Natural killer cell treated with Interleukin-12 subunit alpha and Interleukin-12 subunit beta and Interleukin-15 and Interleukin-18, amount 100 ng/mL, for 72 hours (primary cell): ENCODE results near the gene PHLDB2. TPM values are rescaled to one million over a fixed set of nuclear protein-coding genes. Genes with fewer than 3 reads are reported as not detected.

ENCODE experiments used
- ATAC-seq, 2 donors: fragments of 150-1000 bp; cut with Tn5 transposase in 1 of 2; sonication (Bioruptor Pico), chemical (Tn5 transposase) in 1 of 2; 2 replicates each; pipeline ENCODE4 v1.10.0; 2021
- DNase-seq: peaks from one replicate; pipeline ENCODE4 v3.0.0; 2022; ENCODE audit warnings: low spot score
- H3K27ac Mint-ChIP-seq, 2 donors: 1 replicate in 1 of 2; 2 replicates in 1 of 2; pipeline ENCODE4 v1.8.0; 2022; ENCODE audit warnings: mixed read lengths in 2 of 2, mild to moderate bottlenecking in 1 of 2, moderate library complexity in 1 of 2
- H3K27me3 Mint-ChIP-seq, 2 donors: 1 replicate in 1 of 2; 2 replicates in 1 of 2; pipeline ENCODE4 v1.8.0; 2022; ENCODE audit warnings: mixed read lengths in 2 of 2
- H3K36me3 Mint-ChIP-seq: one replicate; pipeline ENCODE4 v1.8.0; 2022; ENCODE audit warnings: mixed read lengths
- H3K4me1 Mint-ChIP-seq, 2 donors: 1 replicate in 1 of 2; 2 replicates in 1 of 2; pipeline ENCODE4 v1.8.0; 2022; ENCODE audit warnings: low read depth in 2 of 2, mixed read lengths in 2 of 2, mild to moderate bottlenecking in 1 of 2
- H3K4me3 Mint-ChIP-seq: one replicate; pipeline ENCODE4 v1.8.0; 2022; ENCODE audit warnings: mixed read lengths
- H3K9me3 Mint-ChIP-seq: 2 replicates; pipeline ENCODE4 v1.8.0; 2022; ENCODE audit warnings: mixed read lengths
- total RNA-seq, 2 donors: library from RNA; stranded (reverse); gene quantifications; one replicate each; pipeline ENCODE4 v1.2.3, GENCODE V29; 2022

PHLDB2 gene
- total RNA-seq, 2 donors from 2014 or later: 12.2 to 13.6 TPM

- ATAC-seq (no peak), DNase-seq (no peak)
- H3K36me3 Mint-ChIP-seq: no peaks in the 10 kb centered on the region
- peak overlapping the region in 1 of 2 donors; percentile 36 for H3K27ac Mint-ChIP-seq
- no peaks in the 10 kb centered on the region for H3K9me3 Mint-ChIP-seq
- no peak overlapping the region for H3K4me3 Mint-ChIP-seq
- H3K27me3 Mint-ChIP-seq: no peaks in the 10 kb centered on the region
- peaks cover 0 to 24% of the 10 kb centered on the region in 2 donors for H3K4me1 Mint-ChIP-seq
These were observed 15.2 kb downstream of the PHLDB2 start for GRCh38 chr3:111874177-111874820.

- Mint-ChIP-seq H3K36me3 (peaks cover 5% of the 10 kb centered on the region), H3K9me3 (no peaks in the 10 kb centered on the region), H3K27me3 (no peaks in the 10 kb centered on the region), H3K27ac (no peak overlapping the region), H3K4me1 (peaks cover 22 to 23% of the 10 kb centered on the region in 2 donors), H3K4me3 (no peak overlapping the region)
- ATAC-seq (no peak), DNase-seq (no peak)
These were observed 22.4 kb downstream of the PHLDB2 start for GRCh38 chr3:111881480-111881879.

- ATAC-seq (no peak), DNase-seq (no peak)
- Mint-ChIP-seq H3K9me3 (no peaks in the 10 kb centered on the region), H3K27ac (peak overlapping the region; percentile 35 to 90), H3K27me3 (no peaks in the 10 kb centered on the region), H3K4me1 (peaks cover 22 to 23% of the 10 kb centered on the region in 2 donors), H3K36me3 (peaks cover 5% of the 10 kb centered on the region), H3K4me3 (peak overlapping the region; percentile 33)
These were observed 23.1 kb downstream of the PHLDB2 start for GRCh38 chr3:111882194-111882593.

GRCh38 chr3:111882799-111883198 lies 23.7 kb downstream of the PHLDB2 start:
- H3K4me1 Mint-ChIP-seq: peaks cover 22 to 23% of the 10 kb centered on the region in 2 donors
- peaks cover 5% of the 10 kb centered on the region for H3K36me3 Mint-ChIP-seq
- DNase-seq (no peak), ATAC-seq (peak; percentile 82)
- peak overlapping the region; percentile 33 for H3K4me3 Mint-ChIP-seq
- H3K27ac Mint-ChIP-seq: peak overlapping the region; percentile 35 to 90
- H3K9me3 Mint-ChIP-seq: no peaks in the 10 kb centered on the region
- H3K27me3 Mint-ChIP-seq: no peaks in the 10 kb centered on the region

- no peak overlapping the region for H3K4me3 Mint-ChIP-seq
- DNase-seq (no peak), ATAC-seq (no peak)
- H3K4me1 Mint-ChIP-seq: peaks cover 19 to 22% of the 10 kb centered on the region in 2 donors
- H3K27ac Mint-ChIP-seq: peak overlapping the region in 1 of 2 donors; percentile 40
- no peaks in the 10 kb centered on the region for H3K27me3 Mint-ChIP-seq
- peaks cover 5% of the 10 kb centered on the region for H3K36me3 Mint-ChIP-seq
- H3K9me3 Mint-ChIP-seq: no peaks in the 10 kb centered on the region
These were observed 25.4 kb downstream of the PHLDB2 start for GRCh38 chr3:111884411-111885018.

- Mint-ChIP-seq H3K9me3 (no peaks in the 10 kb centered on the region), H3K4me1 (peaks cover 23 to 28% of the 10 kb centered on the region in 2 donors), H3K27ac (peak overlapping the region in 1 of 2 donors; percentile 40), H3K27me3 (no peaks in the 10 kb centered on the region), H3K4me3 (no peak overlapping the region), H3K36me3 (peaks cover 5% of the 10 kb centered on the region)
- ATAC-seq (no peak), DNase-seq (no peak)
These were observed 26.5 kb downstream of the PHLDB2 start for GRCh38 chr3:111885578-111885977.

GRCh38 chr3:111890051-111890580 lies 31.1 kb downstream of the PHLDB2 start:
- H3K9me3 Mint-ChIP-seq: no peaks in the 10 kb centered on the region
- H3K4me1 Mint-ChIP-seq: peaks cover 6 to 10% of the 10 kb centered on the region in 2 donors
- DNase-seq: no peak
- H3K27ac Mint-ChIP-seq: peak overlapping the region in 1 of 2 donors; percentile 71
- H3K4me3 Mint-ChIP-seq: no peak overlapping the region
- ATAC-seq: no peak
- peaks cover 1% of the 10 kb centered on the region for H3K36me3 Mint-ChIP-seq
- H3K27me3 Mint-ChIP-seq: no peaks in the 10 kb centered on the region

GRCh38 chr3:111892070-111892469 lies 33.0 kb downstream of the PHLDB2 start:
- Mint-ChIP-seq H3K27ac (no peak overlapping the region), H3K27me3 (no peaks in the 10 kb centered on the region), H3K36me3 (no peaks in the 10 kb centered on the region), H3K4me1 (peaks cover 6 to 10% of the 10 kb centered on the region in 2 donors), H3K4me3 (no peak overlapping the region), H3K9me3 (no peaks in the 10 kb centered on the region)
- DNase-seq: no peak
- no peak for ATAC-seq

GRCh38 chr3:111895071-111895470 lies 36.0 kb downstream of the PHLDB2 start:
- H3K27ac Mint-ChIP-seq: peak overlapping the region in 1 of 2 donors; percentile 66
- no peak for ATAC-seq

GRCh38 chr3:111899966-111900365 lies 40.9 kb downstream of the PHLDB2 start:
- no peak overlapping the region for H3K4me3 Mint-ChIP-seq
- H3K27ac Mint-ChIP-seq: peak overlapping the region in 1 of 2 donors; percentile 8

More at GRCh38 chr3:111895071-111895470, 36.0 kb downstream of the PHLDB2 start:
- H3K36me3 Mint-ChIP-seq: no peaks in the 10 kb centered on the region
- H3K4me1 Mint-ChIP-seq: peaks cover 11 to 12% of the 10 kb centered on the region in 2 donors
- no peak for DNase-seq
- H3K9me3 Mint-ChIP-seq: no peaks in the 10 kb centered on the region
- no peaks in the 10 kb centered on the region for H3K27me3 Mint-ChIP-seq
- no peak overlapping the region for H3K4me3 Mint-ChIP-seq

GRCh38 chr3:111901637-111902036 lies 42.6 kb downstream of the PHLDB2 start:
- Mint-ChIP-seq H3K4me1 (peaks cover 17 to 19% of the 10 kb centered on the region in 2 donors), H3K27me3 (no peaks in the 10 kb centered on the region), H3K4me3 (no peak overlapping the region), H3K9me3 (no peaks in the 10 kb centered on the region), H3K27ac (no peak overlapping the region), H3K36me3 (no peaks in the 10 kb centered on the region)
- DNase-seq (no peak), ATAC-seq (no peak)

More at GRCh38 chr3:111899966-111900365, 40.9 kb downstream of the PHLDB2 start:
- DNase-seq: no peak
- Mint-ChIP-seq H3K9me3 (no peaks in the 10 kb centered on the region), H3K36me3 (no peaks in the 10 kb centered on the region), H3K27me3 (no peaks in the 10 kb centered on the region), H3K4me1 (peaks cover 15 to 17% of the 10 kb centered on the region in 2 donors)
- no peak for ATAC-seq

GRCh38 chr3:111902534-111902933 lies 43.5 kb downstream of the PHLDB2 start:
- Mint-ChIP-seq H3K4me3 (no peak overlapping the region), H3K9me3 (no peaks in the 10 kb centered on the region), H3K27ac (no peak overlapping the region), H3K4me1 (peaks cover 17 to 19% of the 10 kb centered on the region in 2 donors), H3K27me3 (no peaks in the 10 kb centered on the region), H3K36me3 (no peaks in the 10 kb centered on the region)
- no peak for ATAC-seq
- DNase-seq: no peak

GRCh38 chr3:111903067-111903511 lies 44.0 kb downstream of the PHLDB2 start:
- H3K27ac Mint-ChIP-seq: peak overlapping the region in 1 of 2 donors; percentile 83
- peaks cover 17 to 19% of the 10 kb centered on the region in 2 donors for H3K4me1 Mint-ChIP-seq
- H3K27me3 Mint-ChIP-seq: no peaks in the 10 kb centered on the region
- DNase-seq (no peak), ATAC-seq (no peak)
- H3K36me3 Mint-ChIP-seq: no peaks in the 10 kb centered on the region
- no peak overlapping the region for H3K4me3 Mint-ChIP-seq
- no peaks in the 10 kb centered on the region for H3K9me3 Mint-ChIP-seq
